ENCODE results near the gene CUX1.
"Not testable (repeated sequence)": the region's sequence is repeated elsewhere in the genome, so short reads cannot be mapped to it uniquely, and the experiment has no call there.

Gene CUX1

GRCh38 chr7:102296179-102296438 lies 478.7 kb downstream of the CUX1 start:
- no peak for FAIRE-seq

- no peak for FAIRE-seq
Observed at GRCh38 chr7:102296514-102296913, 479.1 kb downstream of the CUX1 start.

- FAIRE-seq = no peak
Observed at GRCh38 chr7:102297487-102298218, 480.2 kb downstream of the CUX1 start.

GRCh38 chr7:102300643-102301221 lies 483.3 kb downstream of the CUX1 start:
- no peak for FAIRE-seq

GRCh38 chr7:102301367-102301766 lies 483.9 kb downstream of the CUX1 start:
- not testable (repeated sequence) for FAIRE-seq

GRCh38 chr7:102302025-102302424 lies 484.6 kb downstream of the CUX1 start:
- FAIRE-seq = no peak

- FAIRE-seq = no peak
Observed at GRCh38 chr7:102303669-102304422, 486.4 kb downstream of the CUX1 start.

- FAIRE-seq = no peak
Observed at GRCh38 chr7:102304668-102305067, 487.2 kb downstream of the CUX1 start.

GRCh38 chr7:102305414-102306268 lies 488.2 kb downstream of the CUX1 start:
- FAIRE-seq = no peak

- no peak for FAIRE-seq
Observed at GRCh38 chr7:102306916-102307677, 489.7 kb downstream of the CUX1 start.

- FAIRE-seq = no peak
Observed at GRCh38 chr7:102310414-102310815, 493.0 kb downstream of the CUX1 start.

GRCh38 chr7:102312317-102312716 lies 494.9 kb downstream of the CUX1 start:
- FAIRE-seq = no peak

- FAIRE-seq = no peak
Observed at GRCh38 chr7:102313997-102314780, 496.8 kb downstream of the CUX1 start.

- FAIRE-seq = no peak
Observed at GRCh38 chr7:102317231-102318059, 500.0 kb downstream of the CUX1 start.

- FAIRE-seq = no peak
Observed at GRCh38 chr7:102318482-102318971, 501.1 kb downstream of the CUX1 start.

GRCh38 chr7:102319671-102320070 lies 502.2 kb downstream of the CUX1 start:
- FAIRE-seq = no peak

- FAIRE-seq = no peak
Observed at GRCh38 chr7:102320181-102320580, 502.8 kb downstream of the CUX1 start.

GRCh38 chr7:102320601-102321350 lies 503.4 kb downstream of the CUX1 start:
- no peak for FAIRE-seq

GRCh38 chr7:102321351-102322201 lies 504.1 kb downstream of the CUX1 start:
- no peak for FAIRE-seq
